B cell (primary cell): ENCODE data around the gene IFI16. TPM values are rescaled to one million over a fixed set of nuclear protein-coding genes. Genes with fewer than 3 reads are reported as not detected.

Experiments
- ATAC-seq: fragments of 200-7000 bp; cut with Tn5 transposase; one replicate; pipeline ENCODE4 v1.10.0; 2021; ENCODE audit warnings: low read depth, mild to moderate bottlenecking, moderate number of reproducible peaks, moderate library complexity
- CTCF ChIA-PET: fragments of 350-600 bp; sonication (Branson Sonifier 250); formaldehyde crosslinking; loops from one replicate; lab custom pipeline; 2021; ENCODE audit warnings: antibody characterized with exemption, inconsistent platforms; lab: Charles Lee
- POLR2A ChIA-PET: fragments of 350-600 bp; sonication (Branson Sonifier 250); formaldehyde crosslinking; loops from one replicate; lab custom pipeline; 2021; ENCODE audit warnings: antibody characterized with exemption; lab: Charles Lee
- DNase-seq: peaks from one replicate; pipeline ENCODE4 v3.0.0; 2013
- H2AFZ ChIP-seq: 2 replicates; pipeline ENCODE4 v1.6.1; 2012; ENCODE audit warnings: mild to moderate bottlenecking, low read depth, low read length; ENCODE audit not compliant: insufficient read depth, poor library complexity, severe bottlenecking
- H3K27ac ChIP-seq, 2 donors: 1 replicate in 1 of 2; 2 replicates in 1 of 2; pipeline ENCODE4 v1.5.1; 2012 to 2013; ENCODE audit warnings: low read length in 2 of 2, mild to moderate bottlenecking in 2 of 2, moderate library complexity in 1 of 2
- H3K27me3 ChIP-seq, 4 experiments: fragments of 200-600 bp in 1 of 4; sonication (generic) in 1 of 4; replicated peaks in 1 of 4; 1 replicate in 2 of 4; 2 replicates in 2 of 4; pipeline versions ENCODE4 v1.6.1 to v1.7.0; 2013 to 2016; ENCODE audit warnings: low read length in 3 of 4, mild to moderate bottlenecking in 2 of 4, mixed read lengths in 1 of 4, moderate library complexity in 1 of 4; ENCODE audit not compliant: insufficient read depth in 4 of 4, control insufficient read depth in 3 of 4; ENCODE audit errors: control extremely low read depth in 1 of 4
- H3K36me3 ChIP-seq, 2 experiments: replicated peaks in 1 of 2; 1 replicate in 1 of 2; 2 replicates in 1 of 2; pipeline versions ENCODE4 v1.6.1 to v1.7.1; 2013; ENCODE audit warnings: low read length in 1 of 2; ENCODE audit not compliant: insufficient read depth in 2 of 2, control insufficient read depth in 1 of 2; ENCODE audit errors: control extremely low read depth in 1 of 2, extremely low read depth in 1 of 2
- H3K4me1 ChIP-seq, 2 donors: fragments of 200-600 bp in 1 of 2; sonication (generic) in 1 of 2; 1 replicate in 1 of 2; 2 replicates in 1 of 2; pipeline versions ENCODE4 v1.5.1 to v1.6.1; 2013 to 2017; ENCODE audit warnings: low read length in 2 of 2; ENCODE audit not compliant: control insufficient read depth in 2 of 2, insufficient read depth in 2 of 2
- H3K4me2 ChIP-seq: replicated peaks from 2 replicates; pipeline ENCODE3; 2012; ENCODE audit warnings: mild to moderate bottlenecking, low read depth, low read length; ENCODE audit not compliant: poor library complexity, severe bottlenecking
- H3K4me3 ChIP-seq, 5 experiments: fragments of 200-600 bp in 1 of 5; sonication (generic) in 1 of 5; 1 replicate in 3 of 5; 2 replicates in 2 of 5; pipeline versions ENCODE4 v1.5.1 to v1.7.0; 2011 to 2016; ENCODE audit warnings: low read length in 4 of 5, mild to moderate bottlenecking in 4 of 5, low read depth in 2 of 5, control low read depth in 1 of 5, moderate library complexity in 1 of 5; ENCODE audit not compliant: insufficient read depth in 1 of 5; ENCODE audit errors: control extremely low read depth in 1 of 5, extremely low read depth in 1 of 5
- H3K79me2 ChIP-seq: fragments of 200-600 bp; sonication (generic); one replicate; pipeline ENCODE4 v1.6.0; 2016; ENCODE audit warnings: low read length; ENCODE audit not compliant: control insufficient read depth, insufficient read depth
- H3K9ac ChIP-seq: fragments of 200-600 bp; sonication (generic); 2 replicates; pipeline ENCODE4 v1.6.1; 2017; ENCODE audit warnings: mild to moderate bottlenecking, low read length, moderate library complexity
- H3K9me3 ChIP-seq, 3 donors: one replicate each; pipeline versions ENCODE4 v1.6.1 to v1.7.1; 2013; ENCODE audit warnings: low read length in 2 of 3; ENCODE audit not compliant: control insufficient read depth in 2 of 3, insufficient read depth in 1 of 3; ENCODE audit errors: control extremely low read depth in 1 of 3
- H4K20me1 ChIP-seq: 2 replicates; pipeline ENCODE4 v1.6.0; 2012; ENCODE audit warnings: mild to moderate bottlenecking, low read length; ENCODE audit not compliant: insufficient read depth, control insufficient read depth, poor library complexity, severe bottlenecking
- H3K27ac Mint-ChIP-seq: one replicate; pipeline ENCODE4 v1.8.0; 2021; ENCODE audit warnings: mixed read lengths
- H3K27me3 Mint-ChIP-seq: one replicate; pipeline ENCODE4 v1.8.0; 2021; ENCODE audit warnings: mixed read lengths
- H3K4me1 Mint-ChIP-seq: one replicate; pipeline ENCODE4 v1.8.0; 2021; ENCODE audit warnings: mixed read lengths
- H3K4me3 Mint-ChIP-seq: one replicate; pipeline ENCODE4 v1.8.0; 2021; ENCODE audit warnings: mixed read lengths
- H3K9me3 Mint-ChIP-seq: one replicate; pipeline ENCODE4 v1.8.0; 2022; ENCODE audit warnings: mixed read lengths; ENCODE audit not compliant: insufficient read depth
- CTCF ChIP-seq: fragments of 200-600 bp; IDR thresholded peaks from one replicate; pipeline ENCODE4 v1.8.0; 2022; ENCODE audit warnings: antibody characterized with exemption, mild to moderate bottlenecking
- EZH2 ChIP-seq: IDR thresholded peaks from 2 replicates; pipeline ENCODE4 v1.6.1; 2012; ENCODE audit warnings: borderline replicate concordance, low read depth, mild to moderate bottlenecking, moderate library complexity, low read length; ENCODE audit not compliant: insufficient read depth, poor library complexity, severe bottlenecking
- WGBS: methylation state at CpG from one replicate; pipeline ENCODE4 v1.1.5; 2013; ENCODE audit warnings: missing lambda C conversion rate; ENCODE audit not compliant: insufficient coverage; 5-methylcytosine and 5-hydroxymethylcytosine counted together
- intact Hi-C: fragments of 100-400 bp; cut with micrococcal nuclease; formaldehyde crosslinking; loops from one replicate; pipeline ENCODE4 v1.10.0; 2022
- polyA plus RNA-seq: library from polyadenylated mRNA; depleted of rRNA; stranded (reverse); fragments of >200 nt; gene quantifications from 2 replicates; pipeline ENCODE4 v1.2.3, GENCODE V29; 2012
- total RNA-seq, 2 donors: library from RNA; stranded (reverse); fragments of 120-200 nt in 1 of 2; gene quantifications; 1 replicate in 1 of 2; 2 replicates in 1 of 2; pipeline versions ENCODE4 v1.2.3 to v1.2.4, GENCODE V29; 2013 to 2022

Gene IFI16
- total and polyA plus RNA-seq, 2 donors (not counting 1 experiment from before 2014, with no cell fraction given) = 89.0 to 176 TPM

GRCh38 chr1:159051436-159051835 lies 41.7 kb downstream of the IFI16 start:
- Histone ChIP-seq H3K9ac (no peak overlapping the region), H3K4me1 (peaks cover 33 to 41% of the 10 kb centered on the region in 2 donors), H3K4me3 (no peak overlapping the region), H4K20me1 (no peaks in the 10 kb centered on the region), H3K27me3 (no peaks in the 10 kb centered on the region), H3K27ac (peak overlapping the region in 1 of 2 donors; percentile 78), H3K79me2 (peaks cover 9% of the 10 kb centered on the region), H3K4me2 (no peak overlapping the region), H2AFZ (no peak overlapping the region), H3K9me3 (no peaks in the 10 kb centered on the region), H3K36me3 (peaks cover 4 to 92% of the 10 kb centered on the region in 2 experiments)
- no peaks in the 10 kb centered on the region for H3K27me3 Mint-ChIP-seq
- TF ChIP-seq EZH2 = no peak
- TF ChIP-seq CTCF = no peak
- CTCF ChIA-PET = interaction anchor here (11.1 kb wide), 1 partner anchor 19 kb away, joined by 222 read pairs; no protein-coding TSS in a partner anchor
- no peak for ATAC-seq
- H3K27ac Mint-ChIP-seq = peak overlapping the region; percentile 69
- H3K4me3 Mint-ChIP-seq = no peak overlapping the region
- H3K9me3 Mint-ChIP-seq = no peaks in the 10 kb centered on the region
- intact Hi-C loops = no loop called here
- H3K4me1 Mint-ChIP-seq = peaks cover 55% of the 10 kb centered on the region
- no peak for DNase-seq
- 94% methylated on average over 2 of the region's 2 CpGs for WGBS
- POLR2A ChIA-PET = no interaction called here

GRCh38 chr1:159054427-159054826 lies 44.7 kb downstream of the IFI16 start:
- peaks cover 70% of the 10 kb centered on the region for H3K4me1 Mint-ChIP-seq
- WGBS = 78% methylated on average over 2 of the region's 2 CpGs
- no peaks in the 10 kb centered on the region for H4K20me1 ChIP-seq
- peak overlapping the region; percentile 66 to 78 for H3K27ac ChIP-seq
- POLR2A ChIA-PET = interaction anchor here (1.1 kb wide), 2 partner anchors 13 to 39 kb away, joined by 3 to 5 read pairs; no protein-coding TSS in a partner anchor
- H3K4me1 ChIP-seq = peaks cover 53 to 59% of the 10 kb centered on the region in 2 donors
- TF ChIP-seq CTCF (no peak), EZH2 (no peak)
- H3K36me3 ChIP-seq = peaks cover 4 to 92% of the 10 kb centered on the region in 2 experiments
- peaks cover 0 to 6% (median 0%) of the 10 kb centered on the region in 3 donors for H3K9me3 ChIP-seq
- CTCF ChIA-PET = interaction anchor here (1.0 to 11.1 kb wide), 5 partner anchors 11 to 34 kb away, joined by 6 to 222 read pairs (median 37); partner anchors contain the start of gene AIM2
- H3K79me2 ChIP-seq = peaks cover 7% of the 10 kb centered on the region
- H3K27me3 ChIP-seq = no peaks in the 10 kb centered on the region
- H3K4me2 ChIP-seq = peak overlapping the region; percentile 60
- intact Hi-C loops = loop anchor here (2.0 kb wide), 1 partner anchor 34 kb away; no protein-coding TSS in a partner anchor
- H3K9me3 Mint-ChIP-seq = no peaks in the 10 kb centered on the region
- H3K4me3 ChIP-seq = no peak overlapping the region
- ATAC-seq (no peak), DNase-seq (no peak)
- no peaks in the 10 kb centered on the region for H3K27me3 Mint-ChIP-seq
- H3K4me3 Mint-ChIP-seq = no peak overlapping the region
- H2AFZ ChIP-seq = no peak overlapping the region
- peak overlapping the region; percentile 34 for H3K9ac ChIP-seq
- peak overlapping the region; percentile 89 for H3K27ac Mint-ChIP-seq
